Measurements from ENCODE around the gene RRAS2.

GRCh38 chr11:14251754-14252153 is 107.2 kb downstream of the RRAS2 start:
- TF ChIP-seq MCM7 (IDR thresholded peaks at IDR 0.05) (no peak), ZBTB40 (IDR thresholded peaks at IDR 0.05) (no peak), ZBTB40 (CRISPR knock-in tag; IDR thresholded peaks at IDR 0.05) (no peak), POLR2A (conservative IDR thresholded peaks at IDR 0.05) (no peak), CHAMP1 (IDR thresholded peaks at IDR 0.05) (no peak), L3MBTL2 (IDR thresholded peaks at IDR 0.05) (no peak)
- TF ChIP-seq, protein P1, sequence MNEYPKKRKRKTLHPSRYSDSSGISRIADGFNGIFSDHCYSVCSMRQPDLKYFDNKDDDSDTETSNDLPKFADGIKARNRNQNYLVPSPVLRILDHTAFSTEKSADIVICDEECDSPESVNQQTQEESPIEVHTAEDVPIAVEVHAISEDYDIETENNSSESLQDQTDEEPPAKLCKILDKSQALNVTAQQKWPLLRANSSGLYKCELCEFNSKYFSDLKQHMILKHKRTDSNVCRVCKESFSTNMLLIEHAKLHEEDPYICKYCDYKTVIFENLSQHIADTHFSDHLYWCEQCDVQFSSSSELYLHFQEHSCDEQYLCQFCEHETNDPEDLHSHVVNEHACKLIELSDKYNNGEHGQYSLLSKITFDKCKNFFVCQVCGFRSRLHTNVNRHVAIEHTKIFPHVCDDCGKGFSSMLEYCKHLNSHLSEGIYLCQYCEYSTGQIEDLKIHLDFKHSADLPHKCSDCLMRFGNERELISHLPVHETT (CRISPR knock-in tag; conservative IDR thresholded peaks at IDR 0.05 in 1 of 2, IDR thresholded peaks at IDR 0.05 in 1 of 2) = no peak
